Sigmoid colon (tissue), 7 donors: ENCODE measurements around the gene ADARB1. TPM values are rescaled to one million over a fixed set of nuclear protein-coding genes. Genes with fewer than 3 reads are reported as not detected.

Source experiments
- DNase-seq: peaks from one replicate; pipeline ENCODE4 v3.0.0-alpha.2; 2019
- H3K27ac ChIP-seq, 4 donors: fragments of 200-600 bp; sonication (generic); one replicate each; pipeline ENCODE4 v1.5.1; 2016 to 2019; ENCODE audit warnings: mild to moderate bottlenecking in 1 of 4
- H3K27me3 ChIP-seq, 3 donors: fragments of 200-600 bp; sonication (generic); one replicate each; pipeline ENCODE4 v1.5.1; 2019; ENCODE audit warnings: mild to moderate bottlenecking in 1 of 3
- H3K36me3 ChIP-seq, 4 donors: fragments of 200-600 bp; sonication (generic); one replicate each; pipeline ENCODE4 v1.5.1; 2016 to 2019
- H3K4me1 ChIP-seq, 4 donors: fragments of 200-600 bp; sonication (generic); one replicate each; pipeline ENCODE4 v1.5.1; 2017 to 2019
- H3K4me3 ChIP-seq, 4 donors: fragments of 200-600 bp; sonication (generic); one replicate each; pipeline ENCODE4 v1.5.1; 2017 to 2019; ENCODE audit warnings: mild to moderate bottlenecking in 2 of 4, moderate library complexity in 1 of 4
- H3K9me3 ChIP-seq, 4 donors: fragments of 200-600 bp in 3 of 4; sonication (generic) in 3 of 4; one replicate each; pipeline versions ENCODE4 v1.5.1 to v1.6.1; 2013 to 2019
- EP300 ChIP-seq, 4 donors: sonication (generic); formaldehyde crosslinking; IDR thresholded peaks; one replicate each; pipeline ENCODE4 v1.6.1; 2017; ENCODE audit warnings: antibody characterized with exemption in 4 of 4
- POLR2A ChIP-seq, 2 donors: fragments of 450-650 bp; IDR thresholded peaks; one replicate each; pipeline ENCODE4 v1.6.1; 2016; ENCODE audit warnings: antibody characterized with exemption in 2 of 2, mild to moderate bottlenecking in 2 of 2, moderate library complexity in 2 of 2
- POLR2AphosphoS5 ChIP-seq, 4 donors: sonication (generic); formaldehyde crosslinking; IDR thresholded peaks; one replicate each; pipeline ENCODE4 v1.6.1; 2017; ENCODE audit warnings: antibody characterized with exemption in 4 of 4
- WGBS, 2 donors: extraction: QIAGEN DNeasy Blood & Tissue Kit; methylation state at CpG; one replicate each; pipeline ENCODE4 v1.1.7; 2013; 5-methylcytosine and 5-hydroxymethylcytosine counted together
- intact Hi-C: fragments of 100-400 bp; cut with DNase I; formaldehyde crosslinking; loops from one replicate; pipeline ENCODE4 v1.15.1; 2023
- polyA plus RNA-seq, 3 donors: library from polyadenylated mRNA; stranded (reverse); fragments of 200-250 nt; gene quantifications; one replicate each; pipeline ENCODE4 v1.2.3, GENCODE V29; 2013
- total RNA-seq, 4 donors: library from RNA; depleted of rRNA; stranded (reverse); fragments of >200 nt; gene quantifications; one replicate each; pipeline ENCODE4 v1.1.0, GENCODE V29; 2016
- TF ChIP-seq, protein P1 (sequence below), 4 experiments: fragments of 450-650 bp in 3 of 4; fragments of 200-600 bp in 1 of 4; IDR thresholded peaks; one replicate each; pipeline ENCODE4 v1.5.1; 2016 to 2019; ENCODE audit warnings: antibody characterized with exemption in 4 of 4, mild to moderate bottlenecking in 3 of 4, moderate library complexity in 2 of 4
- donor health status: healthy with polysubstance abuse.
- donor health status: Bipolar disorder and iron deficiency.
- donor health status: healthy.

Gene ADARB1
- total and polyA plus RNA-seq, 7 donors: 0.92 to 102 (median 41.3) TPM

DNA sequence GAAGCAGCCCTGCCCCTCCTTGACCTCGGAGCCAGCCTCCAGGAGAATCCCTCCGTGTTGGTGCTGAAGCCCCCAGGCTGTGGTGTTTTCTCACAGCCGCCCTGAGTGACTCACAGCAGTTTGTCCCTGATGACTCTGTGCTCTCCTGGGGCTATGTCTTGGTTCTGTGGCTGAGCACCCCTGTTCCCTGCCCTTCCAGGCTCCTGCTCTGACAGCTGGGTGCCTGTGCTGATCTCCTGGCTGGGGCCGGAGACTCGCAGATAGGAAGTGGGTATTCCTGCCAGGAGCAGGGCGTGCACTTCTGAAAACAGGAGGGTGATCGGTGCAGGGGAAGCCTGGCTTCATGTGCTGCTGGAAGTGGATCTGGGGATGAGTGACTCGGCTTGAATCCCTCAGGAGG, 178.8 kb downstream of the ADARB1 start:
- H3K36me3 ChIP-seq: no peaks in the 10 kb centered on the region
- no peak for DNase-seq
- TF ChIP-seq POLR2A (IDR thresholded peaks at IDR 0.05) (no peak), EP300 (IDR thresholded peaks at IDR 0.05) (no peak), POLR2AphosphoS5 (IDR thresholded peaks at IDR 0.05) (no peak)
- TF ChIP-seq, protein P1, sequence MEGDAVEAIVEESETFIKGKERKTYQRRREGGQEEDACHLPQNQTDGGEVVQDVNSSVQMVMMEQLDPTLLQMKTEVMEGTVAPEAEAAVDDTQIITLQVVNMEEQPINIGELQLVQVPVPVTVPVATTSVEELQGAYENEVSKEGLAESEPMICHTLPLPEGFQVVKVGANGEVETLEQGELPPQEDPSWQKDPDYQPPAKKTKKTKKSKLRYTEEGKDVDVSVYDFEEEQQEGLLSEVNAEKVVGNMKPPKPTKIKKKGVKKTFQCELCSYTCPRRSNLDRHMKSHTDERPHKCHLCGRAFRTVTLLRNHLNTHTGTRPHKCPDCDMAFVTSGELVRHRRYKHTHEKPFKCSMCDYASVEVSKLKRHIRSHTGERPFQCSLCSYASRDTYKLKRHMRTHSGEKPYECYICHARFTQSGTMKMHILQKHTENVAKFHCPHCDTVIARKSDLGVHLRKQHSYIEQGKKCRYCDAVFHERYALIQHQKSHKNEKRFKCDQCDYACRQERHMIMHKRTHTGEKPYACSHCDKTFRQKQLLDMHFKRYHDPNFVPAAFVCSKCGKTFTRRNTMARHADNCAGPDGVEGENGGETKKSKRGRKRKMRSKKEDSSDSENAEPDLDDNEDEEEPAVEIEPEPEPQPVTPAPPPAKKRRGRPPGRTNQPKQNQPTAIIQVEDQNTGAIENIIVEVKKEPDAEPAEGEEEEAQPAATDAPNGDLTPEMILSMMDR (IDR thresholded peaks at IDR 0.05): no peak

GRCh38 chr21:45253633-45254459, 179.5 kb downstream of the ADARB1 start:
- no peak overlapping the region for H3K27ac ChIP-seq
- peaks cover 0 to 38% (median 0%) of the 10 kb centered on the region in 3 donors for H3K27me3 ChIP-seq
- whole genome bisulfite sequencing, 2 donors: 82 to 88% methylated on average over 28 of the region's 28 CpGs
- no peak overlapping the region for H3K4me3 ChIP-seq
- no peak for DNase-seq
- TF ChIP-seq EP300 (IDR thresholded peaks at IDR 0.05): no peak
- TF ChIP-seq POLR2AphosphoS5 (IDR thresholded peaks at IDR 0.05): no peak
- TF ChIP-seq POLR2A (IDR thresholded peaks at IDR 0.05): no peak
- TF ChIP-seq, protein P1 (IDR thresholded peaks at IDR 0.05): no peak
- no peaks in the 10 kb centered on the region for H3K9me3 ChIP-seq
- H3K4me1 ChIP-seq: peaks cover 0 to 19% (median 14%) of the 10 kb centered on the region in 4 donors
- intact Hi-C loops: no loop called here
- no peaks in the 10 kb centered on the region for H3K36me3 ChIP-seq

More for the DNA sequence above, 178.8 kb downstream of the ADARB1 start:
- no peaks in the 10 kb centered on the region for H3K9me3 ChIP-seq
- whole genome bisulfite sequencing, 2 donors: 21 to 56% methylated on average over 8 of the region's 8 CpGs
- H3K4me1 ChIP-seq: peaks cover 0 to 26% (median 20%) of the 10 kb centered on the region in 4 donors
- intact Hi-C loops: no loop called here
- no peak overlapping the region for H3K27ac ChIP-seq
- H3K4me3 ChIP-seq: no peak overlapping the region
- H3K27me3 ChIP-seq: peaks cover 0 to 38% (median 0%) of the 10 kb centered on the region in 3 donors

GRCh38 chr21:45254460-45254930, 180.1 kb downstream of the ADARB1 start:
- WGBS, 2 donors: 82 to 86% methylated on average over 17 of the region's 17 CpGs
- H3K4me3 ChIP-seq: no peak overlapping the region
- peaks cover 0 to 38% (median 0%) of the 10 kb centered on the region in 3 donors for H3K27me3 ChIP-seq

DNA sequence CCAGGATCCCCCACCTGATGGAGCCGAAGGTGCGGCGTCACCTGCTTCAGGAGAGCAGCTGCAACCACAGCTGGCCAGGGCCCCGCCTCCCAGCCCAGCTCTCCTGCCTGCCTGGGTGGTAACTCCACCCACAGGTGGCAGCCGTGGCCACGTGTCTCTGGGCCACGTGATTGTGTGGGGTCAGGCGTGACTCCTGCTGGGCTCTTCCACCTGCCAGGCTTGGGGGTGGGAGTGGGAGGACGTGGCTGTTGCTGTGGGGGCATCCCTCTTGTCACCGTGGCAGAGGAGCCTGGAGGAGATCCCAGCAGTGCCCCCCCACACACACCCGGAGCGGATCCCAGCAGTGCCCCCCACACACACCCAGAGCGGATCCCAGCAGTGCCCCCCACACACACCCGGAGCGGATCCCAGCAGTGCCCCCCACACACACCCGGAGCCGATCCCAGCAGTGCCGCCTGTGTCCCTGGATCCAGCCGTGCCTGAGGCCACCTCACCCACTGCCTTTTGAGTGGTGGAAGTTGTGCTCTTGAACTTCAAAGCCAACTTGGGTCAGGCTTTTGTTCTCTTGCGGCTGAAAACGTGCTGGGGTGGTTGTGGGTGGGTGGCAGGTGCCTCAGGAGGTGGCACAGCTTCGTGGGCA, 181.1 kb downstream of the ADARB1 start:
- no peaks in the 10 kb centered on the region for H3K9me3 ChIP-seq
- TF ChIP-seq, protein P1 (IDR thresholded peaks at IDR 0.05): no peak
- TF ChIP-seq POLR2A (IDR thresholded peaks at IDR 0.05) (no peak), EP300 (IDR thresholded peaks at IDR 0.05) (no peak), POLR2AphosphoS5 (IDR thresholded peaks at IDR 0.05) (no peak)
- no peaks in the 10 kb centered on the region for H3K36me3 ChIP-seq
- peaks cover 0 to 38% (median 0%) of the 10 kb centered on the region in 3 donors for H3K27me3 ChIP-seq
- no peak for DNase-seq
- H3K4me3 ChIP-seq: no peak overlapping the region
- peaks cover 0 to 3% (median 0%) of the 10 kb centered on the region in 4 donors for H3K4me1 ChIP-seq
- H3K27ac ChIP-seq: no peak overlapping the region
- intact Hi-C loops: no loop called here
- WGBS, 2 donors: 51 to 73% methylated on average over 22 of the region's 22 CpGs

More at GRCh38 chr21:45254460-45254930, 180.1 kb downstream of the ADARB1 start:
- DNase-seq: no peak
- TF ChIP-seq POLR2A (IDR thresholded peaks at IDR 0.05) (no peak), EP300 (IDR thresholded peaks at IDR 0.05) (no peak), POLR2AphosphoS5 (IDR thresholded peaks at IDR 0.05) (no peak)
- H3K4me1 ChIP-seq: peaks cover 0 to 13% (median 8%) of the 10 kb centered on the region in 4 donors
- no peaks in the 10 kb centered on the region for H3K36me3 ChIP-seq
- no peak overlapping the region for H3K27ac ChIP-seq
- H3K9me3 ChIP-seq: no peaks in the 10 kb centered on the region
- intact Hi-C loops: no loop called here
